Measurements from ENCODE around the gene SS18L1.

SS18L1 gene

GRCh38 chr20:62186096-62186426 is 42.5 kb downstream of the SS18L1 start:
- Histone ChIP-seq H3K27ac (ENCODE audit: insufficient read depth in 1 of 2, low read depth in 1 of 2, low read length in 2 of 2, poor library complexity in 1 of 2, severe bottlenecking in 2 of 2) (no peak overlapping the region), H3K27me3 (replicated peaks in 2 of 5; ENCODE audit: control insufficient read depth in 4 of 5, insufficient read depth in 5 of 5, low read length in 4 of 5) (no peaks in the 10 kb centered on the region), H3K4me1 (ENCODE audit: control extremely low read depth in 1 of 4, control insufficient read depth in 4 of 4, insufficient read depth in 4 of 4, low read length in 3 of 4) (peaks cover 9 to 22% (median 15%) of the 10 kb centered on the region in 4 experiments), H3K36me3 (ENCODE audit: control insufficient read depth in 4 of 4, insufficient read depth in 4 of 4, low read length in 3 of 4) (peaks cover 0 to 17% (median 5%) of the 10 kb centered on the region in 4 experiments), H3K9me3 (ENCODE audit: control extremely low read depth in 1 of 5, control insufficient read depth in 4 of 5, insufficient read depth in 2 of 5, low read depth in 1 of 5, low read length in 4 of 5) (no peaks in the 10 kb centered on the region), H3K4me3 (ENCODE audit: control insufficient read depth in 1 of 7, extremely low read depth in 1 of 7, insufficient read depth in 4 of 7, low read depth in 2 of 7, low read length in 6 of 7) (no peak overlapping the region)
- WGBS (ENCODE audit: insufficient coverage), result 100% methylated on average over 1 of the region's 3 CpGs
- CTCF ChIA-PET, result no interaction called here
- POLR2A ChIA-PET, result no interaction called here
- DNase-seq, result no peak

DNA sequence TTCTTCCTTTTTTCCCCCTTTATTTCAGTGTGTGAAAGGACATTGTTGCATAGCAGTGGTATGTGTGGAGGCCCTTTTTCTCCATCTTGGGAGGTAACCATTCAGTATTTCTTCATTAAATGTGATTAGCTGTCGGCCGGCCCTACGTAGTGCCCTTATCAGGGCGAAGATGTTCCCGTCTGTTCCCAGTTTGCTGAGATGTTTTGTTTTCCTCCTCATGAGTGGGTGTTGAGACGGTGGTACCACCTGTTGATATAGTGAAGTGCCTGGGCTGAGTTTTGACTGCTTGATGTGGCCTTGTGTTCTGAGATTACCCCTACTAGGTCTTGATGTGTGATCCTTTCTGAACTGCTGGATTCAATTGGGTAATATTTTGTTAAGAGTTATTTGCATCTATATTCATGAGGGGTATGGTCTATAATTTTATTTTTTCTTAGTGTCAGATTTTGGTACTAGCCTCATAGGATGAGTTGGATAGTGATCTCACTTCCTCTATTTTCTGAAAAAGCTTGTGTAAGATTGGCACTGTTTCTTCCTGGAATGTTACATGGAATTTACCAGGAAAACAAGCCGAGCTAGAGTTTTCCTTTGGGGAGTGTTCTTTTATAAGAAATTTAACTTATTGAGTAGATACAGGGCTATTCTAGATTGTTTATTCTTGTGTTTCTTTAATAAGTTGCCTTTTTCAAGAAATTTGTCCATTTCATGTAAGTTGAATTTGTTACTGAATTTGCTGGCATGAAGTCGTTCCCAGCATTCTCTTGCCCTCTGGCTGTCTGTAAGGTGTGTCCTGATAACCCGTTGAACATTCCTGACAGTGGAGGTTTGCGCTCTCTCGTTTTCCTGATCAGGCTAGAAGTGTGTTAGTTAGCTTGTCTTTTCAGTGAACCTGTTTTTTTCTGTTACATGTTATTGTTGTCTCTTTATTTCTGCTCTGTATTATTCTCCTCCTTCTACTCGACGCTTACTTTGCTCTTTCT is 43.6 kb downstream of the SS18L1 start:
- peaks cover 5 to 15% (median 9%) of the 10 kb centered on the region in 4 experiments for H3K4me1 ChIP-seq (ENCODE audit: control extremely low read depth in 1 of 4, control insufficient read depth in 4 of 4, insufficient read depth in 4 of 4, low read length in 3 of 4)
- ChIA-PET CTCF (interaction anchor here (1.1 to 1.2 kb wide), 2 partner anchors 31 to 37 kb away, joined by 3 to 5 read pairs; no protein-coding TSS in a partner anchor), POLR2A (interaction anchor here (0.6 kb wide), 1 partner anchor 23 kb away, joined by 3 read pairs; no protein-coding TSS in a partner anchor)
- H3K4me3 ChIP-seq (ENCODE audit: control insufficient read depth in 1 of 7, extremely low read depth in 1 of 7, insufficient read depth in 4 of 7, low read depth in 2 of 7, low read length in 6 of 7), result no peak overlapping the region
- no peak for DNase-seq
- H3K27ac ChIP-seq (ENCODE audit: insufficient read depth in 1 of 2, low read depth in 1 of 2, low read length in 2 of 2, poor library complexity in 1 of 2, severe bottlenecking in 2 of 2), result no peak overlapping the region
- no peaks in the 10 kb centered on the region for H3K27me3 ChIP-seq (replicated peaks in 2 of 5; ENCODE audit: control insufficient read depth in 4 of 5, insufficient read depth in 5 of 5, low read length in 4 of 5)
- H3K9me3 ChIP-seq (ENCODE audit: control extremely low read depth in 1 of 5, control insufficient read depth in 4 of 5, insufficient read depth in 2 of 5, low read depth in 1 of 5, low read length in 4 of 5), result no peaks in the 10 kb centered on the region
- H3K36me3 ChIP-seq (ENCODE audit: control insufficient read depth in 4 of 4, insufficient read depth in 4 of 4, low read length in 3 of 4), result peaks cover 0 to 28% (median 7%) of the 10 kb centered on the region in 4 experiments
- WGBS (ENCODE audit: insufficient coverage), result 99% methylated on average over 10 of the region's 13 CpGs

GRCh38 chr20:62190639-62191411 is 47.3 kb downstream of the SS18L1 start:
- WGBS (ENCODE audit: insufficient coverage), result over 99% methylated on average over 17 of the region's 25 CpGs
- CTCF ChIA-PET, result interaction anchor here (0.6 kb wide), 1 partner anchor 20 kb away, joined by 3 read pairs; no protein-coding TSS in a partner anchor

DNA sequence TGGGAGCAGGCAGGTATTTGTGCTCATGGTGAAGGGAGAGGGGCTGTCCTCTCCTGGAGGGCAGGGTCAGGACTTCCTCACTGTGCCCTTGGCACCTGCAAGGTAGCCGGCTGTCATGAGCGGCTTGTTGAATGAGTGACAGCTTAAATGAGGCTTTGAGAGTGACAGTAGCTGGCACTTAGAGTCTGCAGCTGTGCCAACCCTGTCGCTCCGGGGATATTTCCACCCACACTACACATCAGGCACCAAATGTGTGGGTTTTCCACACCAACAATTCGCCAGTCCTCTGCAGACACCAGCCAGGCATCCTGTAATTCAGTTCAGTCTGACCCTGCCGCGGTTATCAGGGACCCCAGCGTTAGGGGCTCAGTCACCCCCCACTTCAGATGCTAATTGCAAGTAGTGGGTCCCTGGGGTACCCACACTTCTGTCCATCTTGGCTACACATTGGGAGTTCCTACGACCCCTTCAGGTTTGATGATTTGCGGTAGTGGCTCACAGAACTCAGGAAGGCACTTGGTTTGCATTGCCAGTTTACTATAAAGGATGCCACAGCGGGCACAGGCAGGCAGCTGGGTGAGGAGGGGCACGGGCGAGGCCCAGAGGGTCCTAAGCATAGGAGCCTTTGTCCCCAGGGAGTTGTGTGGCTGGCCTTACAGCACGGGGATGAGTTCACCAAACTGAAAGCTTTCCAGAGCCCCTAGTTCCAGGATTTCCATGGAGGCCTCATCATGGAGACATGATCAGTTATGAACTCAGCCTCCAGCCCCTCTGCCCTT is 48.4 kb downstream of the SS18L1 start:
- CTCF ChIA-PET, result interaction anchor here (0.6 kb wide), 1 partner anchor 21 kb away, joined by 3 read pairs; no protein-coding TSS in a partner anchor
- H3K9me3 ChIP-seq (ENCODE audit: control extremely low read depth in 1 of 5, control insufficient read depth in 4 of 5, insufficient read depth in 2 of 5, low read depth in 1 of 5, low read length in 4 of 5), result no peaks in the 10 kb centered on the region
- WGBS (ENCODE audit: insufficient coverage), result 95% methylated on average over 11 of the region's 14 CpGs
- POLR2A ChIA-PET, result no interaction called here
- no peak overlapping the region for H3K4me3 ChIP-seq (ENCODE audit: control insufficient read depth in 1 of 7, extremely low read depth in 1 of 7, insufficient read depth in 4 of 7, low read depth in 2 of 7, low read length in 6 of 7)
- peaks cover 3 to 41% (median 18%) of the 10 kb centered on the region in 4 experiments for H3K36me3 ChIP-seq (ENCODE audit: control insufficient read depth in 4 of 4, insufficient read depth in 4 of 4, low read length in 3 of 4)
- no peak overlapping the region for H3K27ac ChIP-seq (ENCODE audit: insufficient read depth in 1 of 2, low read depth in 1 of 2, low read length in 2 of 2, poor library complexity in 1 of 2, severe bottlenecking in 2 of 2)
- DNase-seq, result no peak
- H3K27me3 ChIP-seq (replicated peaks in 2 of 5; ENCODE audit: control insufficient read depth in 4 of 5, insufficient read depth in 5 of 5, low read length in 4 of 5), result no peaks in the 10 kb centered on the region
- no peaks in the 10 kb centered on the region for H3K4me1 ChIP-seq (ENCODE audit: control extremely low read depth in 1 of 4, control insufficient read depth in 4 of 4, insufficient read depth in 4 of 4, low read length in 3 of 4)

More at GRCh38 chr20:62190639-62191411, 47.3 kb downstream of the SS18L1 start:
- Histone ChIP-seq H3K4me1 (ENCODE audit: control extremely low read depth in 1 of 4, control insufficient read depth in 4 of 4, insufficient read depth in 4 of 4, low read length in 3 of 4) (no peaks in the 10 kb centered on the region), H3K4me3 (ENCODE audit: control insufficient read depth in 1 of 7, extremely low read depth in 1 of 7, insufficient read depth in 4 of 7, low read depth in 2 of 7, low read length in 6 of 7) (no peak overlapping the region), H3K27me3 (replicated peaks in 2 of 5; ENCODE audit: control insufficient read depth in 4 of 5, insufficient read depth in 5 of 5, low read length in 4 of 5) (no peaks in the 10 kb centered on the region), H3K27ac (ENCODE audit: insufficient read depth in 1 of 2, low read depth in 1 of 2, low read length in 2 of 2, poor library complexity in 1 of 2, severe bottlenecking in 2 of 2) (no peak overlapping the region), H3K36me3 (ENCODE audit: control insufficient read depth in 4 of 4, insufficient read depth in 4 of 4, low read length in 3 of 4) (peaks cover 3 to 39% (median 16%) of the 10 kb centered on the region in 4 experiments), H3K9me3 (ENCODE audit: control extremely low read depth in 1 of 5, control insufficient read depth in 4 of 5, insufficient read depth in 2 of 5, low read depth in 1 of 5, low read length in 4 of 5) (no peaks in the 10 kb centered on the region)
- DNase-seq, result no peak
- POLR2A ChIA-PET, result no interaction called here

DNA sequence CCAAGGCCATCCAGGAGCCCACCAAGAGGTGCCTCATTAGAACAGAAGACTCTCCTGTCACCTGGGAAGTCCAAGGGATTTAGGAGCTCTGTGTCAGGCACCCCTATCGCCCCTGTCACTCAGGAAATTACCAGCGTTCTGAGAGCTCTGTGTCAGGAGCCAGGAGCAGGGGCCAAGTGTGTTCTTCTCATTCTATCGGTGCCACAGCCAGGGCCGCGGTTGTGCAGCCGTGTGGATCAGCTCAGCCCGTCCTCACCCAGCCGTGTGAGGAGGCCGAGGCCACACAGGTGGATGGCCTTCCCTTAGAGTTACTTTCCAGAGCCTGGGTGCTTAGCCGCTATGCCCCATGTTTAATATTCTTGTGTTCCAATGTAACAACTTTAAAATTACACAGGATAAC is 49.1 kb downstream of the SS18L1 start:
- POLR2A ChIA-PET, result no interaction called here

DNA sequence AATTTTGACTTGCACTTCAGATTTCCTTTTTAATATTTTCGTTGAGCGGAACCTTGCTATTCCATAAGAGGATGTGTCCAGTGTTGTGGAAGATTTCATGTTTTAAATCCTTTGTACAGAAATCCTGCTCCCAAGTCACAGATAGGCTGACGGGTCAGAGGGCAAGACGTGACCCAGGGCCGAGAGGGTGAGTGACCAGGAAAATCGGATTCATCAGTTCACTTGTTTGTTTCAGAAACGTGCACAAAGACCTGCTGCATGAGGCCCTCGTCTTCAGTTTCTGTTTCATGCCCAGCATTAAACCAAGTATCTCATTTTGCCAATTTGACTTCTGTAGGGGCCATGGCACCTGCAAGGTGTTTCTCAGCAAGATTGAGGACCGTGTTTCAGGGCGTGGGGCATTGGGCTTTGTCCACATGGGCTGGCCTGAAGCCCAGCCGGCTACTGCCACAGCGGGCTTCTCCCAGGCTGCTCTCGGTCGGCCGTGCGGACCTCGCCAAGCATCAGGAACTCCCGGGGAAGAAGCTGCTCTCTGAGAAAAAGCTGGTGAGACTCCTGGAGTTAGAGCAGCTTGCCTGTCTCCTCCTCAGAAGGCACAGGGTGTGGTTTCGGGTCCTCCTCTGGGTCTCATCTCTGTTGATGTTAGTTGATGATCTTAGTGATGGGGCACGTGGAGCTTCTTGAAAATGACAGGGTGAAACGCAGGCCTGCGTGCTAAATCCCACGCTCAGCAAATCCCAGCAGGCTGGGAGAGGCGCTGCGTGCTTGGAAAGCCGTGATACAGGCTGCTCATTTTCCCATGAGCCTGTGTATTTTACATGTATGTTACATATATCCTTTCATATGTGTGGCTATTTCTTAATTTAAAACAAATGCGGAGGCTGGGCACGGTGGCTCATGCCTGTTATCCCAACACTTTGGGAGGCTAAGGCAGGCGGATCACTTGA is 49.8 kb downstream of the SS18L1 start:
- ChIA-PET CTCF (no interaction called here), POLR2A (no interaction called here)
- WGBS (ENCODE audit: insufficient coverage), result over 99% methylated on average over 16 of the region's 29 CpGs
- DNase-seq, result no peak
- Histone ChIP-seq H3K27me3 (replicated peaks in 2 of 5; ENCODE audit: control insufficient read depth in 4 of 5, insufficient read depth in 5 of 5, low read length in 4 of 5) (no peaks in the 10 kb centered on the region), H3K27ac (ENCODE audit: insufficient read depth in 1 of 2, low read depth in 1 of 2, low read length in 2 of 2, poor library complexity in 1 of 2, severe bottlenecking in 2 of 2) (no peak overlapping the region), H3K4me3 (ENCODE audit: control insufficient read depth in 1 of 7, extremely low read depth in 1 of 7, insufficient read depth in 4 of 7, low read depth in 2 of 7, low read length in 6 of 7) (no peak overlapping the region), H3K9me3 (ENCODE audit: control extremely low read depth in 1 of 5, control insufficient read depth in 4 of 5, insufficient read depth in 2 of 5, low read depth in 1 of 5, low read length in 4 of 5) (no peaks in the 10 kb centered on the region), H3K4me1 (ENCODE audit: control extremely low read depth in 1 of 4, control insufficient read depth in 4 of 4, insufficient read depth in 4 of 4, low read length in 3 of 4) (no peaks in the 10 kb centered on the region), H3K36me3 (ENCODE audit: control insufficient read depth in 4 of 4, insufficient read depth in 4 of 4, low read length in 3 of 4) (peaks cover 3 to 50% (median 24%) of the 10 kb centered on the region in 4 experiments)

More for the DNA sequence above, 49.1 kb downstream of the SS18L1 start:
- peaks cover 3 to 42% (median 20%) of the 10 kb centered on the region in 4 experiments for H3K36me3 ChIP-seq (ENCODE audit: control insufficient read depth in 4 of 4, insufficient read depth in 4 of 4, low read length in 3 of 4)
- H3K27ac ChIP-seq (ENCODE audit: insufficient read depth in 1 of 2, low read depth in 1 of 2, low read length in 2 of 2, poor library complexity in 1 of 2, severe bottlenecking in 2 of 2), result no peak overlapping the region
- H3K9me3 ChIP-seq (ENCODE audit: control extremely low read depth in 1 of 5, control insufficient read depth in 4 of 5, insufficient read depth in 2 of 5, low read depth in 1 of 5, low read length in 4 of 5), result no peaks in the 10 kb centered on the region
- no peak overlapping the region for H3K4me3 ChIP-seq (ENCODE audit: control insufficient read depth in 1 of 7, extremely low read depth in 1 of 7, insufficient read depth in 4 of 7, low read depth in 2 of 7, low read length in 6 of 7)
- DNase-seq, result no peak
- H3K4me1 ChIP-seq (ENCODE audit: control extremely low read depth in 1 of 4, control insufficient read depth in 4 of 4, insufficient read depth in 4 of 4, low read length in 3 of 4), result no peaks in the 10 kb centered on the region
- no peaks in the 10 kb centered on the region for H3K27me3 ChIP-seq (replicated peaks in 2 of 5; ENCODE audit: control insufficient read depth in 4 of 5, insufficient read depth in 5 of 5, low read length in 4 of 5)
- 92% methylated on average over 9 of the region's 10 CpGs for WGBS (ENCODE audit: insufficient coverage)
- CTCF ChIA-PET, result no interaction called here
